Fibroblast of pulmonary artery (primary cell): ENCODE measurements around the gene HDAC4.

Source experiments
- DNase-seq: peaks from one replicate; pipeline ENCODE4 v3.0.0-alpha.2; 2010; ENCODE audit warnings: low read depth
- H3K4me3 ChIP-seq: replicated peaks from 2 replicates; pipeline ENCODE4 v1.5.1; 2011; ENCODE audit warnings: low read depth, mild to moderate bottlenecking, control low read depth, low read length, moderate library complexity
- CTCF ChIP-seq: IDR thresholded peaks from 2 replicates; pipeline ENCODE4 v1.5.1; 2011; ENCODE audit warnings: mild to moderate bottlenecking, control low read depth, low read length, inconsistent platforms; ENCODE audit errors: missing control alignments

HDAC4 gene

GRCh38 chr2:239297142-239298004, 103.4 kb downstream of the HDAC4 start:
- DNase-seq = no peak
- TF ChIP-seq CTCF = no peak
- H3K4me3 ChIP-seq = no peak overlapping the region

DNA sequence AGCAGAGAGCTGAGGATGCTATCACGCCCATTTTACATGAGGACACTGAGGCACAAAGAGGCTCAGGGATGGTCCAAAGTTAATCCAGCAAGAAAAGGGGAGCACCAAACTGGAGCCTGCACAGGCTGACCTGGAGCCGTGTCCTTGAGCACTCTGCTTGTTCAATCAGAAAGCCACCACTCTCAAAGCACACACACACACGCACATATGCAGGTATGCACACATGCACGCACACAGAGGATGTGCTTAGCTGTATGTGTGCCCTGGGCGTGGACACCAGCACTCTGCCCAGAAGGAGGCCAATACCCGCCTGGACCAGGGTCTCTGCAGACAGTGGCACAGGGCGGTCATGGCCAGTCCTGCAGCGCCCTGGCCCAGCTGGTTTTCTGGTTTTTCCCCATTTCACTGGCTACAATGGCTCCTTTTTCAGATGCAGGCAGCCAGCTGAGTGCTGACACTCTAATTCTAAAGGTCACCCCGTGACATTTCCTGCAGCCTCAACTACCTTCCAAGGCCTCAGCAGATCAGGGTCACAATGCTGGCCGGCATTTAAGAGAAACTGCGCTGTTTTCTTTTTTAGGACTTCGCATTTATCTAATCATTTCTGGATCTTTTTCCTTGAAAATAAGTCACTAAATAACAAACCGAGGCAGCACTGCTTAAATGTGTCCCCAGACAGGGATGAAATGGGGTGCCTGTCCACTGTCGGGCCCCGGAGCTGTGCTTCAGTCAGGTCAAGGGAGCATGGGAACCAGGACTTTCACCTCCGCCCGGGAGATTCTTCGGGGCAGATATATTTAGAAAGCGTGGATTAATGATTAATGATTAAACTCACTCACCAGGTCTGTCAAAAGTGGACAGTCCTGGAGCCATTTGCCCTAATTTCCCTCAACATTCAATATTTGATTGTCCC, 104.5 kb downstream of the HDAC4 start:
- no peak for TF ChIP-seq CTCF
- no peak overlapping the region for H3K4me3 ChIP-seq
- DNase-seq = no peak

- no peak for TF ChIP-seq CTCF
- no peak overlapping the region for H3K4me3 ChIP-seq
- no peak for DNase-seq
Measured at GRCh38 chr2:239295377-239296019, 105.3 kb downstream of the HDAC4 start.

DNA sequence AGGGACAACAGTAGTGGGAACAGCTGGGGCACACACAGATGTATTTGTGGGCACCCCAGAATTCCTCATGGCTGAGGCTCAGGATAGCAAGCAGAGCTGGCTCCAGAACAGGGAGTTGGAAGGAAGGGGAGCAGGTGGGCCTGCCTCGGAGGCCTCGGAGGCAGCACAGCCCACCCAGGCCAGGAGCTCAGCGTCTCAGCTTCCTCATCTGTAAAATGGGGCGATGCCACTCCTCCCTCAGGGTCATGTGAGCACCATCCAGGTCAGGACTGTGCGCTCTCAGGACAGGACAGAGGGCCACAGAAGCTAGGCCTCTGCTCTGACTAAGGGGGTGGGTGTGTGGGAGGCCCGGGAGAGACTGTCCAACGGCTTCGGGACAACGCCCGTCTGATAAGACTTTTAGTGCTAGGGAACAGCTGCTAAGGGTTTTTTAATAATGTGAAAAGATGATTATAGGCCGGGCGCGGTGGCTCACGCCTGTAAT, 106.2 kb downstream of the HDAC4 start:
- no peak overlapping the region for H3K4me3 ChIP-seq
- no peak for DNase-seq
- no peak for TF ChIP-seq CTCF

DNA sequence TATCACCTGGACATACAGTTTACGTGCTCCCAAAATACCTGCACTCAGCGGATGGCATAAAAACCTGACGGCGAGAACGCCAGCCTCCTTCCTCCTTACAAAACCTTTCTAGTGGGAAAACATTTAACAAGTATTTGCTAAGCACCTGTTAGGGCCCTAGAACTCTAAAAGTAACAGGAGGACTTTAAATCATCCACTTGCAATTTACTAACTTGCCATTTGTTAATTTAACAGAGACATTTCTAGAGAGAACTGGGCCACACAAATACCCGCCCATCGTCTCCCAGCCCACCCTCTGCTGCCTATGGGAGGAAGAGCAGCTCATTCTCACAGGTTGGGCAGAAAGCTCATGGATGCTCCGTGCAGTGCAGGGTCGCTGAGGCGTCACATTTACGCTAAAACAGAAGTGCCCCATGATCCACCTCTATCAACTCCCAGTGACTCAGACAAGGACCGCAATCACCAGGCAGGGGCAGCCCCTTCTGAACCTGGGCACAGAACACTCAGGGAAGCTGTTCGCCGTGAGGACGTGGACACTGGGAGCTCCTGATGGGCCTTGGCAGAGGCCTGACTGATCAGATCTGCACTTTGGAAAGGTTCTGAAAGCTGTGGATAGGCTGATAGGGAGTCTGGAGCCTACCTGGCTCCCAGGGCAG, 106.9 kb downstream of the HDAC4 start:
- DNase-seq = no peak
- no peak overlapping the region for H3K4me3 ChIP-seq
- no peak for TF ChIP-seq CTCF
